GM12878 (cell line): ENCODE results near the gene DGLUCY. TPM values are rescaled to one million over a fixed set of nuclear protein-coding genes. Genes with fewer than 3 reads are reported as not detected.

Source experiments
- ATAC-seq: fragments of 200-7000 bp; cut with Tn5 transposase; 3 replicates; pipeline ENCODE4 v1.9.1; 2020; ENCODE audit warnings: mild to moderate bottlenecking, moderate library complexity
- BruUV-seq: library from RNA; stranded (reverse); fragments of 400-500 nt; replicated peaks from 2 replicates; lab custom pipeline; 2021; lab: Mats Ljungman, UMichigan
- CTCF ChIA-PET: fragments of 300-600 bp; sonication (Branson Sonifier 250); formaldehyde crosslinking; extraction: SDS; loops from one replicate; lab custom pipeline; 2021; ENCODE audit warnings: inconsistent platforms; lab: Yijun Ruan, JAX
- POLR2A ChIA-PET: fragments of 350-600 bp; formaldehyde crosslinking; extraction: SDS; loops from one replicate; lab custom pipeline; 2021; ENCODE audit warnings: inconsistent platforms; lab: Charles Lee
- RAD21 ChIA-PET: fragments of 300-600 bp; sonication (Branson Sonifier 250); formaldehyde crosslinking; loops from one replicate; lab custom pipeline; 2023; ENCODE audit warnings: antibody characterized with exemption; ENCODE audit not compliant: unreplicated experiment; lab: Charles Lee
- SMC1A ChIA-PET: fragments of 300-600 bp; sonication (Branson Sonifier 250); formaldehyde crosslinking; loops from one replicate; lab custom pipeline; 2023; ENCODE audit not compliant: unreplicated experiment, uncharacterized antibody; lab: Charles Lee
- DNase-seq: peaks from one replicate; pipeline ENCODE4 v3.0.0-alpha.2; 2011; ENCODE audit warnings: low read depth, low spot score
- FAIRE-seq: peaks from 3 replicates; lab custom pipeline; 2011; peaks lifted over from hg19 to GRCh38; lab: Jason Lieb, UNC
- H2AFZ ChIP-seq: 2 replicates; pipeline ENCODE4 v1.6.0; 2011; ENCODE audit warnings: low read depth, low read length, control low read depth; ENCODE audit not compliant: control insufficient read depth
- H3K27ac ChIP-seq: 2 replicates; pipeline ENCODE4 v1.5.1; 2011; ENCODE audit warnings: control low read depth; ENCODE audit not compliant: control insufficient read depth, insufficient read depth
- H3K27me3 ChIP-seq, 2 experiments: replicated peaks in 1 of 2; 2 replicates each; pipeline versions ENCODE4 v1.6.0 to v1.6.1; 2011; ENCODE audit warnings: low read length in 1 of 2; ENCODE audit not compliant: control insufficient read depth in 2 of 2, insufficient read depth in 2 of 2
- H3K36me3 ChIP-seq, 2 experiments: 2 replicates each; pipeline ENCODE4 v1.5.1; 2011; ENCODE audit warnings: low read length in 1 of 2; ENCODE audit not compliant: control insufficient read depth in 2 of 2, insufficient read depth in 2 of 2
- H3K4me1 ChIP-seq: 2 replicates; pipeline ENCODE4 v1.6.1; 2011; ENCODE audit warnings: mild to moderate bottlenecking, low read length, moderate library complexity, mixed read lengths; ENCODE audit not compliant: control insufficient read depth, insufficient read depth
- H3K4me2 ChIP-seq: 2 replicates; pipeline ENCODE4 v1.6.0; 2011; ENCODE audit warnings: control low read depth; ENCODE audit not compliant: control insufficient read depth, insufficient read depth
- H3K4me3 ChIP-seq: fragments of 200-600 bp; sonication (generic); 2 replicates; pipeline ENCODE4 v1.5.1; 2016
- H3K79me2 ChIP-seq: 2 replicates; pipeline ENCODE4 v1.6.0; 2011; ENCODE audit warnings: low read length; ENCODE audit not compliant: control insufficient read depth, insufficient read depth
- H3K9ac ChIP-seq: 2 replicates; pipeline ENCODE4 v1.8.0; 2011; ENCODE audit warnings: low read length, control low read depth, mixed read lengths; ENCODE audit not compliant: control insufficient read depth, insufficient read depth
- H3K9me3 ChIP-seq: replicated peaks from 3 replicates; pipeline ENCODE4 v1.5.1; 2011; ENCODE audit warnings: mild to moderate bottlenecking, low read length; ENCODE audit not compliant: control insufficient read depth, insufficient read depth
- H4K20me1 ChIP-seq: 2 replicates; pipeline ENCODE4 v1.6.0; 2011; ENCODE audit not compliant: control insufficient read depth, insufficient read depth
- BMI1 ChIP-seq: fragments of 450-650 bp; IDR thresholded peaks from 2 replicates; pipeline ENCODE4 v1.6.1; 2016; ENCODE audit warnings: mild to moderate bottlenecking, moderate library complexity, borderline replicate concordance
- MLLT1 ChIP-seq: fragments of 450-650 bp; IDR thresholded peaks from 2 replicates; pipeline ENCODE4 v1.6.1; 2016; ENCODE audit warnings: mild to moderate bottlenecking
- MYC ChIP-seq: IDR thresholded peaks from 2 replicates; pipeline ENCODE4 v1.6.1; 2011; ENCODE audit warnings: mild to moderate bottlenecking, low read length, moderate library complexity, inconsistent platforms; ENCODE audit not compliant: insufficient read depth, insufficient replicate concordance, insufficient read length, severe bottlenecking
- NFYA ChIP-seq: IDR thresholded peaks from 2 replicates; pipeline ENCODE4 v1.6.1; 2011; ENCODE audit warnings: low read depth, mild to moderate bottlenecking, low read length, improper control_type of control experiment, borderline replicate concordance
- SREBF1 ChIP-seq: IDR thresholded peaks from 2 replicates; pipeline ENCODE4 v1.6.1; 2012; ENCODE audit warnings: mild to moderate bottlenecking, low read length
- WGBS: methylation state at CpG from one replicate; pipeline ENCODE4 v1.1.6; 2016; ENCODE audit warnings: low lambda C conversion rate; ENCODE audit not compliant: insufficient replicate concordance, insufficient coverage; ENCODE audit errors: missing lambda C conversion rate; 5-methylcytosine and 5-hydroxymethylcytosine counted together
- in situ Hi-C: fragments of 300-500 bp; cut with MboI; formaldehyde crosslinking; loops from 9 replicates; pipeline ENCODE4 v1.14.3; 2018; ENCODE audit warnings: mixed read lengths
- intact Hi-C: fragments of 100-400 bp; cut with micrococcal nuclease; formaldehyde crosslinking; loops from one replicate; pipeline ENCODE4 v1.14.2; 2022; ENCODE audit not compliant: unreplicated experiment
- polyA plus RNA-seq, 11 experiments: library from polyadenylated mRNA; depleted of rRNA in 4 of 11; unstranded in 6 of 11; stranded (reverse) in 5 of 11; fragments of >200 nt; fragmentation: Nextera tagmentation in 4 of 11; fragmentation: Illumina TruSeq in 1 of 11; extraction: Ambion mirVana in 4 of 11; extraction: Trizol in 1 of 11; gene quantifications; 1 replicate in 1 of 11; 2 replicates in 10 of 11; pipeline versions ENCODE4 v1.2.1 to v1.2.3, GENCODE V29; 2011 to 2016; ENCODE audit warnings: inconsistent platforms in 2 of 11, missing spikeins in 2 of 11, low read depth in 1 of 11
- total RNA-seq, 4 experiments: library from RNA; depleted of rRNA in 3 of 4; stranded (reverse); fragments of >200 nt in 3 of 4; fragmentation: Illumina TruSeq in 1 of 4; extraction: Trizol in 1 of 4; gene quantifications; 2 replicates each; pipeline versions ENCODE4 v1.2.1 to v1.2.3, GENCODE V29; 2013 to 2021

Gene DGLUCY
- total and polyA plus RNA-seq, 10 of the 15 experiments (the other 5 are each of a cell fraction or from before 2014, with no cell fraction given): 15.0 to 70.3 (median 55.1) TPM

GRCh38 chr14:91215381-91215780 is 101.5 kb downstream of the DGLUCY start:
- no peaks in the 10 kb centered on the region for H3K27me3 ChIP-seq
- no peaks in the 10 kb centered on the region for H4K20me1 ChIP-seq
- H3K36me3 ChIP-seq: peaks cover 14 to 17% of the 10 kb centered on the region in 2 experiments; a peak in 3 of 4 replicates
- no peaks in the 10 kb centered on the region; the same call in 1 of the 2 replicates for H3K4me1 ChIP-seq
- no peak overlapping the region for H3K9ac ChIP-seq
- TF ChIP-seq MYC: no peak
- no peak for TF ChIP-seq SREBF1
- TF ChIP-seq NFYA: no peak
- TF ChIP-seq MLLT1: no peak
- no peak for TF ChIP-seq BMI1
- RAD21 ChIA-PET: no interaction called here
- DNase-seq: no peak
- WGBS: 85% methylated on average over 10 of the region's 10 CpGs
- no peaks in the 10 kb centered on the region for H3K9me3 ChIP-seq
- H3K4me2 ChIP-seq: no peak overlapping the region
- no peaks in the 10 kb centered on the region for H3K79me2 ChIP-seq
- SMC1A ChIA-PET: no interaction called here
- no peak overlapping the region for H3K27ac ChIP-seq
- BruUV-seq: no TSS peak
- H2AFZ ChIP-seq: no peak overlapping the region
- no peak overlapping the region for H3K4me3 ChIP-seq
- FAIRE-seq: no peak
- in situ Hi-C loops (no loop called here), intact Hi-C loops (no loop called here)
- POLR2A ChIA-PET: no interaction called here
- CTCF ChIA-PET: interaction anchor here (0.7 to 1.0 kb wide), 4 partner anchors 26 to 43 kb away, joined by 3 to 4 read pairs (median 4); no protein-coding TSS in a partner anchor
- ATAC-seq: no peak
